SK-N-SH (cell line): Measurements from ENCODE around the gene LRRC72.

Experiments
- FOXM1 ChIP-seq: IDR thresholded peaks from 2 replicates; pipeline ENCODE4 v1.4.0; 2012; ENCODE audit warnings: low read depth, mild to moderate bottlenecking
- TF ChIP-seq, protein P1 (sequence below): fragments of 200-600 bp; sonication (generic); IDR thresholded peaks from 2 replicates; pipeline ENCODE4 v1.6.1; 2017; ENCODE audit warnings: antibody characterized with exemption, mild to moderate bottlenecking, moderate library complexity
- TF ChIP-seq, protein P2 (sequence below): IDR thresholded peaks from 2 replicates; pipeline ENCODE4 v1.6.1; 2012; ENCODE audit warnings: mild to moderate bottlenecking, low read depth, low read length, moderate library complexity

DNA sequence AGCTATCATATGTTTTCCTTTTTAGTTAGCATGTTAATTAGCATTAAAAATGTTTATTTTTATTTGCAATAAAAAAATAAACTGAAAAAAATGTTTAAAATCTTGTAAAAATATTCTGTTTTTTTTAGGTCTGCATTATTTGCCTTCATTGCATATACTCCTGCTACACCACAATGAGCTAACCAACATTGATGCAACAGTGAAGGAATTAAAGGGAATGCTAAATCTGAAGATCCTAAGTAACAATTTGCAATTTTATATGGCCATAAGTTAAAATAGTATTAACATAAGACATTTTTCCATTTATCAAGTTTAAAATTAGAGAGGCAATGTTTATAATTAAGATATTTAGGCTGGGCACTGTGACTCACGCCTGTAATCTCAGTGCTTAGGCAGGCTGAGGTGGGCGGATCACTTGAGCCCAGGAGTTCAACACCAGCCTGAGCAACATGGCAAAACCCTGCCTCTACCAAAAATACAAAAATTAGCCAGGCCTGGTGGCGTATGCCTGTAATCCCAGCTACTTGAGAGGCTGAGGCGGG, 32.2 kb downstream of the LRRC72 start:
- TF ChIP-seq, protein P1, sequence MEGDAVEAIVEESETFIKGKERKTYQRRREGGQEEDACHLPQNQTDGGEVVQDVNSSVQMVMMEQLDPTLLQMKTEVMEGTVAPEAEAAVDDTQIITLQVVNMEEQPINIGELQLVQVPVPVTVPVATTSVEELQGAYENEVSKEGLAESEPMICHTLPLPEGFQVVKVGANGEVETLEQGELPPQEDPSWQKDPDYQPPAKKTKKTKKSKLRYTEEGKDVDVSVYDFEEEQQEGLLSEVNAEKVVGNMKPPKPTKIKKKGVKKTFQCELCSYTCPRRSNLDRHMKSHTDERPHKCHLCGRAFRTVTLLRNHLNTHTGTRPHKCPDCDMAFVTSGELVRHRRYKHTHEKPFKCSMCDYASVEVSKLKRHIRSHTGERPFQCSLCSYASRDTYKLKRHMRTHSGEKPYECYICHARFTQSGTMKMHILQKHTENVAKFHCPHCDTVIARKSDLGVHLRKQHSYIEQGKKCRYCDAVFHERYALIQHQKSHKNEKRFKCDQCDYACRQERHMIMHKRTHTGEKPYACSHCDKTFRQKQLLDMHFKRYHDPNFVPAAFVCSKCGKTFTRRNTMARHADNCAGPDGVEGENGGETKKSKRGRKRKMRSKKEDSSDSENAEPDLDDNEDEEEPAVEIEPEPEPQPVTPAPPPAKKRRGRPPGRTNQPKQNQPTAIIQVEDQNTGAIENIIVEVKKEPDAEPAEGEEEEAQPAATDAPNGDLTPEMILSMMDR: no peak
- no peak for TF ChIP-seq FOXM1
- TF ChIP-seq, protein P2, sequence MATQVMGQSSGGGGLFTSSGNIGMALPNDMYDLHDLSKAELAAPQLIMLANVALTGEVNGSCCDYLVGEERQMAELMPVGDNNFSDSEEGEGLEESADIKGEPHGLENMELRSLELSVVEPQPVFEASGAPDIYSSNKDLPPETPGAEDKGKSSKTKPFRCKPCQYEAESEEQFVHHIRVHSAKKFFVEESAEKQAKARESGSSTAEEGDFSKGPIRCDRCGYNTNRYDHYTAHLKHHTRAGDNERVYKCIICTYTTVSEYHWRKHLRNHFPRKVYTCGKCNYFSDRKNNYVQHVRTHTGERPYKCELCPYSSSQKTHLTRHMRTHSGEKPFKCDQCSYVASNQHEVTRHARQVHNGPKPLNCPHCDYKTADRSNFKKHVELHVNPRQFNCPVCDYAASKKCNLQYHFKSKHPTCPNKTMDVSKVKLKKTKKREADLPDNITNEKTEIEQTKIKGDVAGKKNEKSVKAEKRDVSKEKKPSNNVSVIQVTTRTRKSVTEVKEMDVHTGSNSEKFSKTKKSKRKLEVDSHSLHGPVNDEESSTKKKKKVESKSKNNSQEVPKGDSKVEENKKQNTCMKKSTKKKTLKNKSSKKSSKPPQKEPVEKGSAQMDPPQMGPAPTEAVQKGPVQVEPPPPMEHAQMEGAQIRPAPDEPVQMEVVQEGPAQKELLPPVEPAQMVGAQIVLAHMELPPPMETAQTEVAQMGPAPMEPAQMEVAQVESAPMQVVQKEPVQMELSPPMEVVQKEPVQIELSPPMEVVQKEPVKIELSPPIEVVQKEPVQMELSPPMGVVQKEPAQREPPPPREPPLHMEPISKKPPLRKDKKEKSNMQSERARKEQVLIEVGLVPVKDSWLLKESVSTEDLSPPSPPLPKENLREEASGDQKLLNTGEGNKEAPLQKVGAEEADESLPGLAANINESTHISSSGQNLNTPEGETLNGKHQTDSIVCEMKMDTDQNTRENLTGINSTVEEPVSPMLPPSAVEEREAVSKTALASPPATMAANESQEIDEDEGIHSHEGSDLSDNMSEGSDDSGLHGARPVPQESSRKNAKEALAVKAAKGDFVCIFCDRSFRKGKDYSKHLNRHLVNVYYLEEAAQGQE: no peak
